ENCODE results near the gene TMEM156. TPM values are rescaled to one million over a fixed set of nuclear protein-coding genes. Genes with fewer than 3 reads are reported as not detected.

TMEM156 gene
- total and polyA plus RNA-seq, 2 of the 4 experiments (the other 2 are of a cell fraction) = 0.53 to 0.54 TPM

DNA sequence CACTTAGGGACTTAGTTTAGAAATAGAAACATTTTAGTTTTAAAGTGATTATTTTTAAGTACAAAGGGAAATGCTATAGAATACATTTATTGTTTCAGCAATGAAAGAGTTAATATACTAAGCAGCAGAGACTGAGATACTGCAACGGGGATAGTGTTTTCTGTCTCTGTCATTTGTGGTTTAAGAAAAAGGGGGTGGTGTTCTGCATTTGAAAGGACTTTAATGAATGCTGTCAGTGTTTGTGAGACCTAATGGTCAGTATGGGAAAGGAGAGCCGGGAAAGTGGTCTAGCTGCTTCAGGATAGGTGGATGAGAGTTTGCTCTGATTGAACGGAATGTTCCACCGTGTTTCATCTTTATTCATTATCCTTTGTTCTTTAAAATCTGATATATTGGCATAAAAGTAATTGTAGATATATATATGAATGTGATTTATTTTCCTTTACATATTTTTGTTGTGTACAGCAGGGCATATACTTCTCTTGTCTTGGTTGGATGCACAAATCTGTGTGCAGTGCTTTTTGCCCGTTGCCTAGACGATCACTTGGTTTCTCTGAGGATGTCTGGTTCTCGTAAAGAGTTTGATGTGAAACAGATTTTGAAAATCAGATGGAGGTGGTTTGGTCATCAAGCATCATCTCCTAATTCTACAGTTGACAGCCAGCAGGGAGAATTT is 30.0 kb upstream of the TMEM156 start, which contains the start of gene KLHL5 (continued):
- no peak for TF ChIP-seq CHD1 (IDR thresholded peaks at IDR 0.05; ENCODE audit: low read depth, low read length)

DNA sequence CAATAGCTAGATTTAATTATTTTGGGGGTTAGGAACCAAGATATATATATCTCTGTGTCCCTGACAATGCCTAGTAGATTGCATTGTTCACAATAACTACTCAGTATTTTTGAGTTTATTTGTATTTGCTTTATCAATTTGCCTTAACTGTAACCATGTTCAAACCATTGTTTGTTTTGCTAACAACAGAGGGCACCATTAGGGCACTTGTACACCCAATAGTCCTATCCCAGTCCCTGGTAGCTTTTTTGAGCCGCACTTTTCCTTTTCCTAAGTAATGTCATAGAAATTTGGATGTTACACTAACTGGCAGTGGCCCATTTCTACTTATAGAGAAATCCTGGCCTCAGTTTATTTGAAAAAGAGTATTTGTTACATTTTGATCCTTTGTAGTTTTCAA is 29.2 kb upstream of the TMEM156 start:
- H2AFZ ChIP-seq (replicated peaks; ENCODE audit: low read length, poor library complexity) = no peak overlapping the region
- peaks cover 17 to 44% of the 10 kb centered on the region in 2 experiments; a peak in 3 of 4 replicates for H3K79me1 ChIP-seq (ENCODE audit: low read depth in 1 of 2, low read length in 2 of 2)
- peaks cover 76% of the 10 kb centered on the region for H4K20me1 ChIP-seq (ENCODE audit: insufficient read depth, low read length)
- intact Hi-C loops (cut with micrococcal nuclease) (loop anchor here (5.0 kb wide), 1 partner anchor 36 kb away; no protein-coding TSS in a partner anchor), dilution Hi-C loops (cut with HindIII; ENCODE audit: low sequenced_read_pairs, unreplicated experiment) (no loop called here), in situ Hi-C loops (cut with MboI; ENCODE audit: low sequenced_read_pairs) (no loop called here)
- no peak overlapping the region for H2AK9ac ChIP-seq (replicated peaks; ENCODE audit: low read depth, low read length, poor library complexity)
- H2AK5ac ChIP-seq (ENCODE audit: low read depth, low read length) = no peak overlapping the region
- no peak overlapping the region for H2BK15ac ChIP-seq (ENCODE audit: low read depth, low read length)
- H2BK120ac ChIP-seq (ENCODE audit: low read depth, low read length) = no peak overlapping the region
- TF ChIP-seq POLR2A (IDR thresholded peaks at IDR 0.05; ENCODE audit: low read depth, low read length) = no peak
- TF ChIP-seq, protein P1, sequence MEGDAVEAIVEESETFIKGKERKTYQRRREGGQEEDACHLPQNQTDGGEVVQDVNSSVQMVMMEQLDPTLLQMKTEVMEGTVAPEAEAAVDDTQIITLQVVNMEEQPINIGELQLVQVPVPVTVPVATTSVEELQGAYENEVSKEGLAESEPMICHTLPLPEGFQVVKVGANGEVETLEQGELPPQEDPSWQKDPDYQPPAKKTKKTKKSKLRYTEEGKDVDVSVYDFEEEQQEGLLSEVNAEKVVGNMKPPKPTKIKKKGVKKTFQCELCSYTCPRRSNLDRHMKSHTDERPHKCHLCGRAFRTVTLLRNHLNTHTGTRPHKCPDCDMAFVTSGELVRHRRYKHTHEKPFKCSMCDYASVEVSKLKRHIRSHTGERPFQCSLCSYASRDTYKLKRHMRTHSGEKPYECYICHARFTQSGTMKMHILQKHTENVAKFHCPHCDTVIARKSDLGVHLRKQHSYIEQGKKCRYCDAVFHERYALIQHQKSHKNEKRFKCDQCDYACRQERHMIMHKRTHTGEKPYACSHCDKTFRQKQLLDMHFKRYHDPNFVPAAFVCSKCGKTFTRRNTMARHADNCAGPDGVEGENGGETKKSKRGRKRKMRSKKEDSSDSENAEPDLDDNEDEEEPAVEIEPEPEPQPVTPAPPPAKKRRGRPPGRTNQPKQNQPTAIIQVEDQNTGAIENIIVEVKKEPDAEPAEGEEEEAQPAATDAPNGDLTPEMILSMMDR (conservative IDR thresholded peaks at IDR 0.05; ENCODE audit: low read depth, low read length) = no peak
- BruUV-seq (replicated peaks) = no TSS peak
- H3K9me3 ChIP-seq (ENCODE audit: control insufficient read depth, insufficient read depth, low read length) = no peaks in the 10 kb centered on the region
- no peak overlapping the region for H2BK20ac ChIP-seq (ENCODE audit: low read depth, low read length)
- H3K9me1 ChIP-seq (ENCODE audit: insufficient read depth, low read length) = peaks cover 11% of the 10 kb centered on the region
- DNase-seq (no peak), ATAC-seq (ENCODE audit: low read depth) (no peak)
- H3K36me3 ChIP-seq (ENCODE audit: control insufficient read depth, insufficient read depth, low read length) = peaks cover 6% of the 10 kb centered on the region; the same call in 1 of the 2 replicates
- H4K8ac ChIP-seq (ENCODE audit: low read depth in 2 of 2, low read length in 2 of 2) = no peak overlapping the region
- H3K56ac ChIP-seq (ENCODE audit: extremely low read depth, insufficient read depth, low read length) = no peak overlapping the region
- H3K27me3 ChIP-seq (ENCODE audit: control insufficient read depth, insufficient read depth, low read length) = no peaks in the 10 kb centered on the region
- H2BK5ac ChIP-seq (ENCODE audit: low read depth, low read length, poor library complexity, severe bottlenecking) = no peak overlapping the region
- no peak overlapping the region for H3K4ac ChIP-seq (ENCODE audit: low read depth, low read length)
- no peak overlapping the region for H4K5ac ChIP-seq (ENCODE audit: low read depth, low read length)
- no peak overlapping the region for H3K9ac ChIP-seq (ENCODE audit: low read depth, low read length)
- no peak overlapping the region for H3K14ac ChIP-seq (replicated peaks; ENCODE audit: low read depth, low read length)
- H3K23ac ChIP-seq (ENCODE audit: low read depth, low read length) = no peak overlapping the region
- no peak overlapping the region for H4K91ac ChIP-seq (ENCODE audit: insufficient read depth, low read depth, low read length)
- no peak overlapping the region for H3K4me3 ChIP-seq (ENCODE audit: insufficient read depth, low read depth, low read length)
- no peak overlapping the region for H3K18ac ChIP-seq (ENCODE audit: low read depth, low read length)
- no peak overlapping the region for H3K27ac ChIP-seq (ENCODE audit: insufficient read depth, low read length)
- peaks cover 6% of the 10 kb centered on the region for H3K4me1 ChIP-seq (ENCODE audit: control insufficient read depth, insufficient read depth, low read length)
- CTCF ChIA-PET = no interaction called here
- H3K4me2 ChIP-seq (ENCODE audit: low read depth, low read length) = no peak overlapping the region; the same call in 1 of the 2 replicates
- WGBS, 2 experiments (ENCODE audit: extremely low coverage in 2 of 2, insufficient read length in 1 of 2) = no CpG with 5 or more reads among the region's 1 CpG
- POLR2A ChIA-PET (ENCODE audit: unreplicated experiment) = interaction anchor here (0.6 kb wide), 1 partner anchor 1516 kb away, joined by 8 read pairs; no protein-coding TSS in a partner anchor

Measured in IMR-90 (cell line).